ENCODE results near the gene ISG20L2.

Gene ISG20L2

DNA sequence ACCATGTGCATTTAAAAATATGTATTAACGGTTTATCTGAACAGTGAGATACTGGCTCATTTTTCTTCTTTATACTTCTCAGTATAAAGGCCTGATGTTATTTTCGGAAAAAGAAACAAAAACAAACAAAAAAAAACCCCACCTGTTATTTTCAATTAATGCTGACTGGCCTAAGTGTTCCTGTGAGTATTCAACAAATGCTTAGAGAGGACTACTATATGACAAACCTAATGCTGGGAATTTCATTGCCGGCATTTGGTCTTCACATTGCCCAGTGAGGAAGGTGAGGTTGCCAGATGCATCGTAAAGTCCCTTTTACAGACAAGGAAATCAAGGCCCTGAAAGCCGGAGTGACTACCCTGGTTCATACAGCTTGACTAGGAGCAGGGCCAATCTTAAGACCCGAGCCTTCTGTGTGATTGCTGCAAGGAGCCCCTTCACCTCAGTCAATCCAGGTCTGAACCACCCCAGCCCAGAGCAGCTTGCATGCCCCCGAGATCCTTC lies 11.7 kb upstream of the ISG20L2 start:
- no peak for DNase-seq

DNA sequence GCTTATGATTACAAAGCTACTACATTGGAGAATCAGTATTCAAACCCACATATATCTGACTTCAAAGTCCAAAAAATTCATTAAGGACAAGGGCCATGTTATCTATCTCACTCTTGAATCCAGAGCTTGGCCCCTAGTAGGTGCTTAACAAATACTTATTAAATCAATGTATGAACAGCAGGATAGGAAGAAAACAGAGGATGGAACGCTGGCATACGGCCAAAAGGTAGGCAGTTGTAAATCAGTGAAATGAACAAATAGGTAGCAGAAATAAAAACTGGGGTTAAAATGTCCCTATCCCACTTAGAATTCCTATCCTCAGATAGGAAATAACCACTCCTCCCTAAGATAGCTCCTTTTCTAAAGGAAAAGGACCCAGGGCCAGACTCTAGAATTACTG lies 10.3 kb upstream of the ISG20L2 start:
- DNase-seq = no peak

DNA sequence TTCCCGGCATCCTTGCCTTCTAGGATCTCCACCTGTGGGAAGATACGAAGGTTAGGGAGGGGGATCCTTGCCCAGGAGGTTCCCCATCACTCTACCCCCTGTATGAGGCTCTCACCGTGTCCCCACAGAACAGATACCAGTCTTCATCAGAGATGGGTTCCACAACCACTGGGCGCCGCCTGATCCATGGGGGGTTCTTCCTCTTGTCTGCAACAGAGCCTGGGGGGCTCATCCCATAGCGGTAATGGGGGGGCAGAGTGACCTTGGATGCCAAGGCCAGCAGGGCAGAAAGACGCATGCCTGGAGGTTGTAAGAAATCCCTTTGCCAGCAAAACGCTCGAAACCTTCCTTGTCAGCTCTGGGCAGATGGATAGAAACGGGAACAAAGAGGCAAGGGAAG lies 9.8 kb upstream of the ISG20L2 start:
- DNase-seq = no peak

DNA sequence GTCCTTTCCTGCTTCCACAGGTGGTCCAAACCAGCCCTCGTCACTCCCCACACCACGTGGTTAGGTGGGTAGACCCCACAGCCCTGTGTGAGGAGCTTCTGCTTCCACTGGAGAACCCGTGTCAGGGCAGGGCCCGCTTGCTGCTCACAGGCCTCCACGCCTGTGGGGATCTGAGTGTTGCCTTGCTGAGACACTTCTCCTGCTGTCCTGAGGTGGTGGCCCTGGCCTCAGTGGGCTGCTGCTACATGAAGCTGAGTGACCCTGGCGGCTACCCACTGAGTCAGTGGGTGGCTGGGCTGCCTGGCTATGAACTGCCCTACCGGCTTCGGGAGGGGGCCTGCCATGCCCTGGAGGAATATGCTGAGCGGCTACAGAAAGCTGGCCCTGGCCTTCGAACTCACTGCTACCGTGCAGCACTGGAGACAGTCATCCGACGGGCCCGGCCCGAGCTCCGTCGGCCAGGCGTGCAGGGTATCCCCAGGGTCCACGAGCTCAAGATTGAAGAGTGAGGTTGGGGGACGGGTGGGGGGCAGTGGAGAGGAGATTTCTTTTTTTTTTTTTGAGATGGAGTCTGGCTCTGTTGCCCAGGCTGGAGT lies 5.5 kb upstream of the ISG20L2 start:
- DNase-seq = no peak

DNA sequence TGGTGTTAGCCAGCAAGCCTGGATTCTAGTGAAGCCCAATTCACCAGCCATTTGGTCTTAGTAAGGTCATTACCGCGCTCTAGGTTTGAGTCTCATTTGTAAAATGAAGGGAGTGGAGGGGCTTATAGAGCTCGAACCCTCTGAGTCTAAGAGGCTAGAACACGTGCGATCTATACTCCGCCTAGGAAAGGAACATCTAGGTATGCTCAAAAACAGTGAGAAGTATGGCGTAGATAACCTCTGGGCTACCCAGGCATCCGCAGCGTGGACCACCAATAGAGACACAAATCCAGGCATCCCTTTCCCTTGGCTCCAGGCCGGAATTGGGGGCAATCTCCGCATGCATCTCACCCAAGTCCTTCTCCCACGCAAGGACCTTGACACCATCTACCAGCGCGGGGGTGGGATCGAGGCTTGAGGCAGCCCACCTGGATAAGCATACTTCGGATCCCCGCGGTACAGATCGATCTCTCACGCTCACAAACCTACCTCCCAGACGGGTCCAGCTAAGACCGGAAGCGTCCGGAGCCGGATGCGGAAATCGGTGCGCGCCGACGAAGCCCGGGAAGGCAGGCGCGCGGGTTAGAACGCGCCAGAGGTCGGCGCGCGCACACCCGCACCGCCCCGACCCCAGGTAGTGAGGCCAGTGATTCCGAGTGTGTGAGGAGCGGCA lies 504 bp downstream of the ISG20L2 start, which contains the start of gene METTL25B:
TSS of gene METTL25B (plus strand) at position 544 of the 673 bp plus-strand sequence. CDS start 636 bp downstream, outside the sequence.
- no peak for DNase-seq

DNA sequence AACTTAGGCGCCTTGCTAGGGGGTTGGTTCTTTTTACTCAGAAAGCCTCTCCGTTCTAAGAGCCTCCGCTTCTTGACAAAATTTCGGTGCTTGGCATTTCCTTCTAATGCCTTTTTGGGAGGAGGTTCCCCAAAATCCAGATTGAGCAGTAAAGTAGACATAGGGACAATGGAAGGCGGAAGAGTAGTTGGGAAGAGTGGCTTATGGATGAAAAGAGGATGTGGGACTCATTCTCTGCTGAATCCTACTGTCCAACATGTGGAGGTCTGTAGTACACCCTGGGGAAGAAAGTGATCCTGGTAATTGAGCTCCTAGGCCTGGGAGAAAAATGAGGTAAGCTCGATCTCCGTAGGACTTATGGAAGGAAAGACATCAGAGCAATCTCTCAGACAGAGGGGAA lies 1.1 kb downstream of the ISG20L2 start:
- DNase-seq = no peak

DNA sequence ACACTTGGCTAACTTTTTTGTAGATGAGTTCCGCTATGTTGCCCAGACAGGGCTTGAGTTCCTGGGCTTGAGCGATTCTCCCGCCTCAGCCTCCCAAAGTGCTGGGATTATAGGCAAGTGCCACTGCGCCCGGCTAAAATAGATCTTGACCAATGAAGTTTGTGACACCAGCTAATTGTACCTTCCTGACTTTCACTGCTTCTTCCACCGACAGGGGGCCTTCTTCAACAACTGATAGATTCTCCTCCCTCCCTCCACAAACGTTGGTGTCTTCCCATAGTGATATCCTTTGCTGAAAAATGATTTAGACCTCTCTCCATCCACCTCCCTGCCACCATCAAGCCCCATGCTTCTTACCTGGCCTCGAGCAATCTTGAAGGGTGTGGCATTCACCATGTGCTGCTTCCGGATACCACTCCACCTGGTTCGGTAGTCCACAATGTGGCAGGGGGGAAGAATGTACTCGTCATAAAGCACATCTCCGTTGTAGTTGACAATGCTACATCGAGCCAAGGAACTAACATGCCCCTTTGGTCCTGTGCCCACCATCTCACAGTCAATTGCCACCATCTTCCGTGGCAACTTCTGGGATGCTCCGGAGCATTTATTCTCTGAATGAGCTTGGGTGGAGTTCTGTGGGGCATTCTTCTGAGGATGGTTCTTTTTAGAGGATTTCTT lies 1.9 kb downstream of the ISG20L2 start:
- no peak for DNase-seq

DNA sequence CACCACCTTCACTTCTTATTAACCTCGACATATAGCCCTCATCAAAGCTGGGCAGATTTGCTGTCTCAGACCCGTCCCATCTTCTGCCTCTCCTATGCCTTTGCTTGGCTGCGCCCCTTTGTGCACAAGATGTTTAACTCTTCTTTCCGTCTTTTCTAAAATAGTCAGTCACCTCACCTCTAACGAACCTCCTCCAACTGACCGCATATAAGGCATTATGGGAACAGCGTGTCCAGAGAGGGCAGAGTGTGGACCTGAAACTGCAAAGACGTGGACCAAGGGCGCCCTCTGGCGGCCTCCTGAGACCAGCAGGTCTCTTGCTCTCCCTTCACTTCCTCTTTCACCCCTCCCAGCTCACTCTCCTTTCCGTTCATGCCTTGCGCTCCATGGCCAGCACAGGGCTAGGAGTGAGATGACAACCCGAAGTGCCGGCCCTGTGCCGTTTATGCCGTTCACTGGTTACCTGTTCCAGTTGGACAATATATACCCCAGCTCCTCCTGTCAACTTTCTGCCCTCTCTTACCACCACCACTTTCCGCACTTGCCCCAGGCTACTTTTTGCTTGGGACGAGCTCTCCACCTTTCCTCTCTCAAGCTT lies 2.8 kb downstream of the ISG20L2 start:
- DNase-seq = no peak

DNA sequence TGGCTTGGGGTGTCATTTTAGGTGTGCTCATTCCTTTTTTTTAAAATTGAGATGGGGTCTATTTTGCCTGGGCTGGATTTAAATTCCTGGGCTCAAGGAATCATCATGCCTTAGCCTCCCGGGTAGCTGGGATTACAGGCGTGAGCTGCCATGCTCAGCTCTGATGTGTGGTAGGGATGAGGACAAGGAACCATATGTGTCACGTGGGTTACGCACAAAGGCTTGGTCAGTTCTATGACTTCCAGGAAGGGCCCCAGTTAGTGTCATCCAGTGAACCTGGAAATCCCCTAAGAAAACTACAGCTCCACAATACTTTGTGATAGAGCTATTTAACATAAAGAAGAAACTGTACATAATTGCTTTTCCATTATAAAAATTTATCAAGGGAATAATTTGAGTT lies 7.0 kb downstream of the ISG20L2 start:
- DNase-seq = no peak

DNA sequence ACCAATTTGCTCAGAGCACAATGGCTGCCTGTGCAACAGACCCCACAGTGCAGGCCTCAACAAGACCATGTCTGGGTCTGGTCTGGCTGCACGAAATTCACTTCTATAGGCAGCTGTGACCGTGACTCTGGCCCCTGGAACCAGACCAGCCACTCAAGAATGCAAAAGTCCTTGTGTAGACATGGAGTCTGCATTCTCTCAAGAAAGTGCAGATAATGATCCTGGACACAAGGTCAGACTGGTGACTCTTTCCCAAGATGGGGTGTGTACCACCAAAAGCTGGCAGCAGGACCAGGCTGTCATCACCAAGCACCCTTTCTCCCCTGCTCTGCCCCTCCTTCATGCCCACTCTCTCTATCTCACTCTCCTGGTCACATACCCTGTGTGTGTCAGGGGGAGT lies 7.4 kb downstream of the ISG20L2 start:
- DNase-seq = no peak

DNA sequence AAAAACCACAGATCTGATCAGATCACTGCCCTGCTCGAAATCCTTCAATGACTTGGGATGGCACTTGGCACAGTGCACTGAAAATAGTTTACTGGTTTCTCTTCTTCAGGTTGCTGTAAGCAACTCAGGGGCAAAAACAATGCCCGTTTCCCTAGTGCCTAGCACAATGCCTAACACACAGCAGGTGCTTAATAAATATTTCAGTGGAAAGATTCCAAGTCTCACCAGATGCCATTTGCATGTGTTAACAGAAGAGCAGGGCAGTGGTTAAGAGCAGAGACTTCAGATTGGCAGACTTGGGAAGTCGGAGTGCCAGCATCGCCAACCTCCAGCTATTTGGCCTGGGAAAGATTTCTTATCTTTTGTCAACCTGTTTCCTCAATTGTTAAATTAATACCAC lies 11.2 kb downstream of the ISG20L2 start:
- no peak for DNase-seq

DNA sequence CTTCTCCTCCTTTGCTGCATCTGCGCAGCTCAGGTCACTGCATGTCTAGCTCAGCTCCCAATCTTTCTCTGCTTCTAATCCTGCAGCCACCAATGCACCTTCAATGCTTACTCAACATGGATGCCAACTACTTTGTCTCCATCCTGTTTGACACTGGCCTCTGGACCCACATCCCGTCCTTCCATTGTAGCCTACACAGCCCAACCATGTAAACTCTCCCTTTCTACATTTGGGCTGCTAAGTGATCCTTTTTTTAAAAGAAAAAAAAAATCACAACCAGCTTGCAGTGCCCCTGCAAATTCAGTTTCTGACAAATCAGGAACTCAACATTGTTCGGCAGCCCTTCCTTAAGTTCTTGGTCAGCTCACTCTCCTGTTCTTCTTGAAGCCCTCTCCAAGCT lies 13.7 kb downstream of the ISG20L2 start:
- no peak for DNase-seq

DNA sequence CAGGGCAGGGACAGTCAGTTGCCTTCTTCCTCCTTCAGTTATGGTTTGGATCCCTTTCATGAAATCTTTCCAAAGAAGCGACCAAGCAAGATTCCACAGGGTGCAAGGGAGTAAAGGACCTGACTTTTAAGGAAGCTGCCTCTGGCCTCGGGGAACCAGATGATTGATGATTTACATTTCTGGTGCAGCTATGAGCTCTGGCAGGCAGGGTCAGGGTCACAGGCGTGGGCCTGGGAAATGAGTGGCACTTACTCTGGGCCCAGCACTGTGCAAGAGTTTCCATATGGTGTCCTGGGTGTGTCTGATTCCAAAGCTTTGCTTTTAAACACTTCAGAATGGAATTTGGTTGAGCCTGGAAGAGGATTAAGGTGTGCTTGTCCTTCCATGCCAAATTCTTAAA lies 15.9 kb downstream of the ISG20L2 start:
- no peak for DNase-seq

DNA sequence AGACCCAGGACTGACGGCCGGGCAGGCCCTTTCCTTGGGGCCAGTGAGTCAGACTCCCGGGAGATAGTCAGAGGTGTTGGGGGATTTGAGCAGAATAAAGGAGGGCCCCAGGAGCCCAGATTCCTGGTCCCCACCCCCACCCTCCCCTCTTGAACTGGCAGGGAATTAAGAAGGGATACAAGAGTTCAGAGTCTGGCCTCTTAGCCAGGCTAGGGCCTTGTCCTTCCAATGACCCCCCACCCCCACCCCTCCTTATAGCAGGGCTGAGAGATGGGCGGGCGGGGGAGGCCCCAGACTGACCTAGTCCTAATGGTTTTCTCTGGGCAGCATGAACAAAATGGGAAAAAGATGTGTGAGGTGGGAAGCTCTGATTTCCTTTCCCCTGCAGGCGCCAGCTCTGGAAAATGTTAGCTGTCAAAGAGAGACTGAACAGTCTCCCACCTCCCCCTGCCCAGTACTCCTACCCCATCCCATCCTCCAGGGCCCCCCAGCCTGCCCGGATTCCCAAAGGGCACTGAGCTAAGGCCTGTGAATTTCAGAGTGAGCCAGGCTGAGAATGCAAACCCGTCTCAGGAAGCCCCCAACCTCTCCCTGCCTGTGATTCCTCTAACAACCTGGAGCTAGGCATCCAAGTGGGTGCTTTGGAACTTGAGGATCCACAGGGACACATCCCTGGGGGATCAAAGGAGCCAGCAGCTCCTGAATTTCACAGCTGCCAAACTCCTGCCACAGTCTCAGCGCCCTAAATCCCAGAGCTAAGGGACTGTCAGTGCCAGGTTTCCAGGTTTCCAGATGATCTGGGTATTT lies 17.4 kb downstream of the ISG20L2 start:
- no peak for DNase-seq

DNA sequence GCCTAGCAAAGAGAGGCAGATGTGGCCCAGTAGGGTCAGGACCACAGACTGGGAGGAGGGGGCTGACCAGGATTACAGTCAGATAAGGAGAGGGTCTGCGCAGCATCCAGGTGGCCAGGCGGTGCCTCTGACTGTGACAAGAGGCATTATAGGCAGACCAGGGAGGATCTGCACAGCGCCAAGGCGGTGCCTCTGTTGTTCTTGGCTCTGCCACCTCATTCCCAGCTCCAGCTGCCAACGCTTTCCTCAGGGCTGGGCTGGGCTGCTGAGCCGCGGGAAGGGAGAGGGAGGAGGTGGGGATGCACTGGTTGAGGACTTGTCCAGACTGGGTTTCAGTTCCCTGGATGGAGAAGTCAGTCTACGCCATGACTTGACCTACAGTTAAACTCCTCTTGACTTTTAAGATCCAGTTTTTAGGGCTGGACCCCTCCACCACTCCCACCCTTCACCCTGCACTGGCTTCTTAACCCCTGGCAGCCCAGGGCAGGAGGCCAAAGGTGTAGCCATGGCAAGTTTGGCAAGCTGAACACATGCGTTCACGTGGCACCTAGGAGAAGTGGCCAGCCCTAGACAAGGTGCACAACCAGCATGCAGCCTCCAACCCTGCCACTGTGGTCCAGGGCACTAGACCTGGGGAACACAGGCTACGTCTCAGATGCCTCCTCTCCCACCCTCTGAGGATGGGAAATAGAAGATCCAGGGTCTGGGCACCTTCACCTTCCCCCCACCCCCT lies 18.6 kb downstream of the ISG20L2 start:
- DNase-seq = no peak

DNA sequence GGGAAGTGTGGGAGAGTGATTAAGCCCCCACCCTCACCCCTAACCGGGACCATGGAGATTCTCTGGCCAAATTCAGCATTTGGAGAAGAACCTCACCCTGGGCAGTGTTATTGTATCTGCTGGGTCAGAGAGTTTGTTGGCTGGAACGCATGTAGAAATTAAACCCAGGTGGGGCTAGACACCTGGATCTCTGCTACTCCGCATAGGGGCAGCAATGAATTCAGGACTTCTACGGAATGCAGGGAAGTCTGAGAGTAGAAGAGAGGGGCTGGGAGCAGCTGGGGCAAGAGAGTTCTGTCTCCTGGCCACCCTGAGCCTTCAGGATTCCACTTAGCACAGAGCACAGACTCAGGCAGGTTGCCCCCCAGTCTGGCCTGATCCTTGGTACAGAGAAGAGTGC lies 19.5 kb downstream of the ISG20L2 start:
- no peak for DNase-seq

DNA sequence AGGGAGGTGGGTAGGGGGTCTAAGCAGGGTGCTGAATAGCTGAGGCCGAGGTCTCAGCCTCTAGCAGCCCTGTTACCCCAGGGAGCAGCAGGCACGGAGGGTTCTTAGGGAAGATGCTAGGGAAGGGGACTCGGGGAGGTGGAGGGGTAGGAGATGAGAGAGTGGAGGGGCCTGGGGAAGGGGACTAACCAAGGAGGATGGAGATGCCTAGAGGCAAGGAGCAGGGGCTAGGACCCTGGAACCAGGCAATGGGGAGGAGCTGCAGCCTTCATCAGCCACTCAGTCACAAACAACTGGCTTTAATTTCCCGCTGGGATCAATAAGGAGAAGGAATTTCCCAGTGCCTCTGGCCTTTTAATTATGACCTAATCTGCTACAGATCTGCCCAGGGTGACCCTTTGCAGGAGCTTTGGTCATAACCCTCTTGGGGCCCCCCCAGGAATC lies 20.3 kb downstream of the ISG20L2 start:
- DNase-seq = no peak

DNA sequence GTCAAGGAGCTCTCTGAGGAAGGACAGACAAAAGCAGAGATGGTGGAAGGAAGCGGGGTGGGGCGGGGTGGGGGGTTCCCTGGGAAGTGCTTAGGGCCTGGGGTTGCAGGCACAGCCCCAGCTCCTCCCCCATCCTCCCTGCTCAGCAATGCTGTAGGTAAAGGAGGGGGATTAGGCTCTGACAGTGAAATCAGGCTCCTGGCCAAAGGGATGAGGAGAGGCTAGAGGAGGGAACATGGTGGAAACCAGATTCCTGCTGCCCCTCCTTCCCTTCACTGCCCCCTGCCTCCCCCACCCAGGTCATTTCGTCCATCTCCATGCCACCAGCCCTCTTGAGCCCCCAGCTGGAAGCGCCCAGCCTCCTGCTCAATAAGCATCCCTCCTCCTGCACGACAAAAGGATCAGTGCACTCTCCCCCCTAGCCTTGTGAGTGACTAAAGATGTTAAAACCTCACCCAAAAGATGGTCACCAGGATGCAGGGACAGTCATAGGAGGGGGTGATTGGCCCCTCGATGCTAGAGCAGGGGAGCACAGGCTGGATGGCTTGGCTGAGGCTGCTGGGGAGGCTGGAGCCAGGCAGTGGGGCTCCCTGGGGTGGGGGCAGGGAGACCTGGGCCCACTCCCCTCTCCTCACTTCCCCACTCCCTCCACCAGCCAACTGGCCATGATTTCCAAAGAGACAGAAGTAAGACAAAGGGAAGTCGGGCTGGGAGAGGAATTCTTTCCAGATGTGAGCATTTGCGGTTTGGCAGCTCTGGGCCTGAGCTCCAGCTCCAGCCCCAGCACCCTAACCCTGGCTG lies 20.9 kb downstream of the ISG20L2 start:
- DNase-seq = no peak

DNA sequence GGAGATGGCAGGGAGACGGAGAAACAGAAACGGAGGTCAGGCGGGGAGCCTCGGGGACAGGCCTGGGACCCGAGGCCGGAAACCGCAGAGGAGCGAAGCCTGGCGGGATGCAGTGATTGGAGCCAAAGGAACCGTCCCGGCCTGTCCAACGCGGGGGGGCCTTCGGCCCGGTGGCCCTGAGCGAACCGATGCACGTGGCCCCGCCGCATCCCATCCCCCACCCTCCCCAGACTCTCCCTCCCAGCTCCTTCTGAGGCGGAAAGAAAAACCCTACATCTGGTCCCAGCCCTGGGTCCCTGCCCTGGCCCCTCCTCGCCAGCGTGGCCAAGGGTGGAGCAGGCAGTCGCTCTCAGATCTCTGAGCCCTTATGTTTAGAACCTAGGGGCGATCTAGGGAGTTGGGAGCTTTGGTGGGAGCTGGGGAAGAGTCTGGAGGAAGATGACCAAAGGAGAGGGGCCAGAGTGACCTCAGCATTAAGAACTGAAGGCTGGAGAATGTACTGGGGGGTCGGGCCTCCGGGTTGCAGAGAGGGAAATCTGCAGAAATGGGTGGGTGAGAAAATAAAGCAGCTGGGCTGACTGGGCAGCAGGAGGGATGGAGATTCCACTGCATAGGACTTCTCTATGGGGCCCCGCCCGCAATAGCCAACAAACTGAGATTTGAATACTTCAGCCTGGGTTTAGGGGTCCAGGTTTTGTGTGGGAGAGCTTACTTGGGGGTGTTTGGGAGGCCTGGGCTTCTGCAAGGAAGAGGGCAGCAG lies 21.7 kb downstream of the ISG20L2 start:
- DNase-seq = no peak

DNA sequence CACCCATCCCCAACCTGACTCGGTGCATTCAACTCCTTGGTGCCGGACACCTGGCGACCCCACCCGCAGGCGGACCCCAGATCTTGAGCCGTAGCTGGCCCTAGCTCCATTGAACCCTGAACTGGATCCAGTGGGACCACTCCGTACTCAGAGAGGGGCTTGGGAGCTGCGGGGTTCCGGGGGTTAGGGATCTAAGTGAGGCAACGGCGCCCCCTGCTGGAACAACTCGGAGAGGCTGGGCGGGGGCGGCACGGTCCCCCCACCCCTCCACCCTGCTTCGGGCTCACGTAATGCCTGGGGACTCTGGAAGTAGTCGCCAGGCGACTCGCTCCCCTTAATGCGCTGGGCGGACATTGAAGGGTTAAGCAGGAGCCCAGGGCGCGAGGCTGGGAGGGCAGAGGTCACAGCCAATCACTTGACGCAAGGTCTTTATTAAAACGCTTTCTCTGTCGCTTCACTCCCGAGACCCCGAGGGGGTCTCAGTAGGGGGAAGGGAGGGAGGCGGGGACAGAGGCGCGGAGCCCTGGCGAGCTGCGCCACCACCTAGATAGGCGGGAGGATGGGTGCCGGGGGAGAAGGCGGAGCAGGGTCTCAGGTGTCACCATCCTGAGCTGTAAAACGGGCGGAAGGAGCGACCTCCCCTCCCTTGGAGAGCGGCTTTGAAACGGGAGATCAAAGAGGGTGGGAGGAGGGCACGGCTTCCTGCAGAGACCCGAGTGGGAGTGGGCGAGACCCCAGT lies 22.5 kb downstream of the ISG20L2 start:
- no peak for DNase-seq

All from NCI-H1417 treated with DMSO at 0.1 percent for 48 hours (cell line).